HG03571 (cell line): ENCODE data around the gene PSMG4.

Experiments
- ATAC-seq: cut with Tn5 transposase; IDR thresholded peaks from one replicate; pipeline ENCODE4 v1.9.1; 2021; ENCODE audit not compliant: unreplicated experiment

PSMG4 gene

DNA sequence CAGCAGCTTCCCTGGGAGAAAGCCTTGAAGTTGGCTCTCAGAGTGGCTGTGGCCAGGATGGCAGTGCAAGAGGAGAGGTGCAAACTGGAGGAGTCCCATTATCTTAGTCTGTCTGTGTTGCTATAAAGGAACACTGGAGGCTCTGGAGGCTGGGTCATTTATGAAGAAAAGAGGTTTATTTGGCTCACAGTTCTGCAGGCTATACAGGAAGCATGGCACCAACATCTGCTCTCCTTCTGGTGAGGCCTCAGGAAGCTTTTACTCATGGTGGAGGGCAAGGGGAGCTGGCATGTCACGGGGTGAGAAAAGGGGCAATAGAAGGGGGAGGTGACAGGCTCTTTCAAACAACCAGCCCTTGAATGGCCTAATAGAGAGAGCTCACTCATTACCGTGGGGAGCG lies 47.1 kb downstream of the PSMG4 start:
- ATAC-seq = no peak

DNA sequence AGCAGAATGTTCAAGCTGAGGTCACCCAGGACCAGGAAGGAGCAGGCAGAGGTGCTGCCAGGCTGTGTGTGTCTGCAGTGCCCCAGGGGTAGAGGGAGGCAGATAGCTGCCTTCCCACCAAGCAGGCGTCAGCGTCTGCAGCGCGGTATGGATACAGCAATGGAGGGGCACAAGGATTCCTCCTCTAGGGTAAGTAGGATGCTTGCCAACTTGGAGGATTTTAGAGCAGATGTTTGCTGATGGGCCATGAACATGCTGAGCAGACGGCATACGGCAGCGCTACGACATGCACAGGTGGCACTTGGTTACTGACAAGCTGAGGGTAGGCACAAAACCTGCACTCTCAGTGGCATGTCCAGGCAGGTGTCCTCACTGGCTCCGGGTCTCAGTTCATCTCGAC lies 48.1 kb downstream of the PSMG4 start:
- no peak for ATAC-seq

DNA sequence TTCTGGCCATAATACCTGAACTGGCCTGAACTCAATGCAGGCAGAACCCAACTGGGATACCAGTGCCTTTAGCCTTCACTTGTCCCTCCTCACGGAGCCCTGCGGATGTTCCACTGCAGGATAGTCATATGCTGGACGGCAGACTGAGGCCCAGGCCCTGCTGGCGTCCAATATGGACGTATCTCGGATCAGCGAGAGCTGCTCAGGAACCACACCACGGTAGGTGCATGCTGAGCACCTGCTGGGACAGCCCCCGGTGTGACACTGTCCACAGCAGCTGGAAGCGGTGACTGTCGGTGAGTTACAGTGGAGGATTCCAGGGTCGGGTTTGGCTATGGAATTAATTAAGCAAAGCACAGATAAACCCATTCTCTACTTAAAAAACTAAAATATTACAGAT lies 48.7 kb downstream of the PSMG4 start:
- no peak for ATAC-seq

DNA sequence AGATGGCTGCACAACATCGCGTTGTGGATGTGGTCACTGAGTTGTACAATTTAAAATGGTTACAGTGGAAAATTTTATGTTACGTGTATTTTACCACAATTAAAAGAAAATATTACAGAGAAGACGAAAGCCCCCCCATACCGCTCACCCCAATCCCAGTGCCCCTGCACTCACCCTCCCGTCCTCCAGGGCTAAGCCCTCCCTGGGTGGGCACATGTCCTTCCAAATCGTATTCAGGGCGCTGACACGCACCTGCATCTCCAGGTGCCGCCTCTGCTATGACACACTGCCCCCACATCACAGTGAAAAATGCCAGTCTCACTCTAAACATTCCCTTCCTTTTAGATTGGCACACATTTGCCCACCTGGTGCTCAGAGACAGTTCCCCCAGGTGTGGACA lies 49.4 kb downstream of the PSMG4 start:
- no peak for ATAC-seq

DNA sequence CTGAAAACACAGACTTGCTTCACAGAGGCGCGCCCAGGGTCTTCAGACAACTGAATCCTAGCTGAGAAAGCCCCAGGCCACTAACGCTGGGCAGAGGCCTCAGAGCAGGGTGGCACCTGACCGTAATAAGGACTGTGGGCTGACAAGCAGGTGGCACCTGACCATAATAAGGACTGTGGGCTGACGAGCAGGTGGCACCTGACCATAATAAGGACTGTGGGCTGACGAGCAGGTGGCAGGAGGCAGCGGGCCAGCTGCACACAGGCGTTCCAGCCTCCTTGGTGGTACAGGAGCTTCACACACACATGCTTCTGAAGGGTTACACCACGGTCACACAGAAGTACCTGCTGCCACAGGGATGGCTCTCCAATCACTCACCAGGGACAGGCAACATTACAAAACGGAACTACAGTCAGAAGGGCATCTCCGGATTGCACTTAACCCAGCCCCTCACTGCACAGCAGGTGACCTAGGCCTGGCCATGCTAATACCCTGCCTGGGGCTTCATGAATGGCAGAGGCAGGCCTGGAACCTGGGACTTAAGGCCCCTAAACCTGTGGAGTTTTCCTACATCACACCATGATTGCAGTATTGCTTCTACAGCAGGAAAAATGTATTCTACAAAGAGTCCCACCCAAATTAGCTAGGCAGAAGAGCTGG lies 50.8 kb downstream of the PSMG4 start:
- no peak for ATAC-seq

DNA sequence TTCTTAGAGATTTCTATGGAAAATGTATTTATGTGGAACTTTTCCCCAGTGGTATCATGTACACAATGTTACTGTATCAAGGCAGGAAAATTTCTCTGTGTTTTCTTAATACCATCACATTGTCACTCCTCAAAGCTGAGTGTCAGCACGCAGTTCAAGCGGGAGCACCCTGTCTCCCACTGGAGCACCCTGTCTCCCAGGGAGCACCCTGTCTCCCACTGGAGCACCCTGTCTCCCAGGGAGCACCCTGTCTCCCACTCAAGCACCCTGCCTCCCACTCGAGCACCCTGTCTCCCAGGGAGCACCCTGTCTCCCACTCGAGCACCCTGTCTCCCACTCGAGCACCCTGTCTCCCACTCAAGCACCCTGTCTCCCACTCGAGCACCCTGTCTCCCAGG lies 51.3 kb downstream of the PSMG4 start:
- no peak for ATAC-seq

DNA sequence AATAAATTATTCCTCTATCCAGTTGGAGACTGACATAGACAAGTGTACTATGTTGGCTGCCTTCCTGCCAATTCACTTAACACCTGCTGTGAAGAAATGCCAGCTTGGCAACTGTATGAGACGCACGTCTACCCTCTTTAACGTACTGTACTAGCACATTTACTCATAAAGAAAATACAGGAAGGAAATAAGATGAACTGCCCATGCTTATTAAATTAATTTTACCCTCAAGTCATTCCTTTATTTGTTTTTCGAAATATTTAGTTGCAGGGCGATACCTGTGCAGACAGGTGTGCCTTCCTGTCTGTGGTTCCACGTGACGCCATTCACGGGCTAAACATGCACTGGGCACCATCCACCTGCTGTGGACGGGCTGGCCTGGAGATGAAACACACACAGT lies 52.0 kb downstream of the PSMG4 start:
- no peak for ATAC-seq

DNA sequence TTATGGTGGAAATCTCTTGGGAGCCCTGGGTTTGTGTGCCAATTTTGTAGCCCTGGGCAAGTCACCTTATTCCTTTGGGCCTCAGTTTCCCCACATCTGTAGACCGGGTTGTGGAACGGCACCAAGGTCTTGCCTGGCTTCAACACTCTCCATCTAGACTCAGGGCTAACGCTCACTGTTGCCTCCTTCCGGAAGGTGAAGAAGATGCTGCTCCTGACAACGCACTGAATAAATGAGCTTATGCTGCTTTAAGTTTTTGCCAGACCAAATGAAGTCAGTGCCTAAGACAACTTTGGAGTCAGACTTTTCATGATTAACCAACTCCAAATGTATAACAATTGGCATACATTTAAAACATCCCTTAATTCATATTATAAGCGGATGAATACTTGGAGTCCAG lies 53.1 kb downstream of the PSMG4 start:
- no peak for ATAC-seq

DNA sequence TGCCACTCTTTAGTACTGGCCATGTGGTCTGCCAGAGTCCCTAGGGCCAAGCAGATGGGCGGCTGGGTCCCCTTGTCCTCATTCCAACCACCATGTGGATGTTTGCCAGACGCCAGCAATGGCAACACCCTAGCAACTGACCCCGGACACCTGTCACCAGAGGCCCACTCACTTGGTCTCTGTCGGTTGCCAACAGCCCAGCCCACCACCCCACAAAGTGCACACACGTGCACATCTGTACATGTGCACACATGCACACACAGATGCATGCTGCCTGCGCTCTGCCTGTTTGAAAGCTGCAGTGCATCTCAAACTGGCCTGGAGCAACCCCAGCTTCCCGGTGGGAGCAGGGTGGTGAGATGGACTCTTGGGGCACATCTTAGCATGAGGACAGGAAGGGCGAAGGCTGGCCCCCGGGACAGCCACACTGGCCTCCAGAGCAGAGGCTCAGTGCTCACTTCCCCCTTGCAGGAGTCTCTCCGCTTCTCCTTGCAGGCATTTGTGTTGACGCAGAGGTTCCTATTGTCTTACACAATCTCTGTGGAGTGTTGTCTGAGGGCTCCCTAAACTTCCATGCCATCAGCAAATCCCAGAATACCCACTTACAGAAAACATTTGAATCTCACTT lies 54.0 kb downstream of the PSMG4 start:
- ATAC-seq = no peak

DNA sequence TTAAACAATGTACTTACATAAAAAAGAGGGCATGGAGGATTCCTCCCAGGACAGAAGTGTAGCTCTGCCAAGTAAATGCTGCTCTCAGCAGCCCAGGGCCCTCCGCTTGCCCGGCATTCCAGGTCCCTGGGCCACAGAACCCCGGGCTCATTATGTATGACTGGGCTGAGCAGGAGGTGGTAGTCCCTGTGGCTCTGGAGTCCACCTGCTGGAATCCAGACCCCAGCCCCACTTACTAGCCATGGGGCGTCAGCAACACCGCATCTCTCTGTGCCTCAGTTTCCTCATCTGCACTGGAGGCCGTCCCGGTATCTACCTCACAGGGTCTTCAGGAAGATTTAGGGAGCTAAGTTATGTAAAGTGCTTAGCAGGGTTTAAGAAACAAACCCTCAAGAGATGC lies 55.4 kb downstream of the PSMG4 start:
- ATAC-seq = no peak

DNA sequence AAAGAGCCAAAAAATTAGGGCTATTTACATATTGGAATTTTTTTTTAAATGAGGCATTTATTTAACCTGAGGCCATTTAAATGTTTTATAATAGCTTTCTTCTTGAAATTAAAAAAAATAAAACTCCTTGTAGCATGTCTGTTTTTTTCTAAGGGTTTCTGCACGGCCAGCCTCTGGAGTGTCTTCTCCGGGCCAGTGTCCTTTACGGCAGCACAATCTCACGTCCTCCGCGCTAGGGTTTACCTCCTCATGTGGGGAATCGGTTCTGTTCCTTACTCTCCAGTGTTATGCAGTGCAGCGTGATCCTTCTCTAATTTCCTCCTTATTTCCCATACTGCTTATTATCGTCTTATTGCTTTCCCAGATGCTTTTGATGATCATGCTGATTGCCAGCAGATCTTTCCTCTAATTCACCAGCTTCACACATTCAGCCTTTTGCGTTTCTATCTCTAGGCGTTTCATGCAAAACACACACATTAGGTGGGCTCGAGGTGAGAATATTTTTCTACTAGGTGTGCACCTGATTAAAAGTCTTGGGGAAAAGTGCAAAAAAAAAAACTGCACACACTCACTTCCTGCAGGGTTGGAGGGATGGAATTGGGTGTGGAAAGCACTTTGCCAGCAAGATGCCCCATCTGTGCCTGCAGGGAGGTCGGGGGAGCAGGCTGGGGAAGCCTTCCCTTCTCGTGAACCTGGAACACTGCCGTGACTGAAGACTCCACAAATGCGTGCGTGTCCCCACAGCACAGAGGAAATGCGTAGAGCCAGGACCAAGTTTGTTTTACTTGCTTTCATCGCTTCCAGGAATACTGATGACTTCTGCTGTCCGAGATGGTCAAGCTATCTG lies 56.1 kb downstream of the PSMG4 start:
- no peak for ATAC-seq

DNA sequence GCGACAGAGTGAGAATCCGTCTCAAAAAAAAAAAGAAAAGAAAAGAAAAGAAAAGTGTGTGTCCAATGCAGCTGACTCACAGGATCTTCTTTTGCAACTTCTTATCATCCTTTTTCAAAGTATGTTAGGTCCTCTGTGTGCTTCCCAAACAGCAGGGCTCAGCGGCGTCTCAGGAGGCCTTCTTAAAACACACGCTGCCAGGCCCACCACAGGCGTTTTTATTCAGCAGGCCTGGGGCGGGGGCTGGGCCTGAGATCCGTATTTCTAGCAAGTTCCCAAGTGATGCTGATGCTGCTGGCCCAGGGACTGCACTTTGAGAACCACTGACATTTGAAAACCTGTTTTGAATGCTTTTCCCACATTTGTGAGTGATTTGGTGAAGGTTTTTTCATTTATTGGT lies 57.1 kb downstream of the PSMG4 start:
- no peak for ATAC-seq

DNA sequence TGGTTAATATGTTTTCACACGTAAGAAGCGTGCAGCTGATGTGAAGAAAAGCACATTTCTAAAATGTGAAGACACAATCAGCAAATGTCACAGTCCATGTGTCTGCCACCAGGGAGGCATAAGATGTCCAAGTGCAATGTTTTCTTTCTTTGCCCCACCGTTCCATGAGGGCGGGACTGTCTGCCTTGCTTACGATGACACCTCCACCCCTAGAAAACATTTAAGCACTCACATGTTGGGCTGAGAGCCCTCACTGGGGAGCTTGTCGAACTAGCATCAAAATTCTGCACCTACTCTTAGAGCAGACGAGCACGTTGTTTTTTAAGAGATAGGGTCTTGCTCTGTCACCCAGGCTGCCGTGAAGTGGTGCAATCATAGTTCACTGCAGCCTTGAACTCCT lies 57.6 kb downstream of the PSMG4 start:
- no peak for ATAC-seq

DNA sequence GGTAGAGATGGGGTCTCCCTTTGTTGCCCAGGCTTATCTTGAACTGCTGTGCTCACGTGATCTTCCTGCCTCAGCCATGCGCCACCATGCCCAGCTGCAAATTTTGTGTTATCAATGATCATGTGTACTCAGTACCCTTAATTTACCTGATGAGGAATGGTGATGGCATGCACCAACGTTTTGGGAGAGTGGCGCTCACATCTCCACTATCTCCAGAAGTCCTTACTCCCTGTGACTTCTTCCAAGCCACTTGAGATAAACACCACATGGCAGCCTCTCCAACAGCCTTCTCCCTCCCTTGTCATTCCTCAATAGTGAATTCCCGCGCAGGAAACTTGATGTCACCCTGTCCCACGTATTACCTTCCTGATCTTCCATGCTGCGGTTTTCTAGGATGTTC lies 58.1 kb downstream of the PSMG4 start:
- ATAC-seq = no peak
